Astrocyte (in vitro differentiated cells and primary cell): Measurements from ENCODE around the gene MAK.

ENCODE experiments used
- CTCF ChIP-seq: IDR thresholded peaks from 2 replicates; pipeline ENCODE4 v1.5.1; 2011; ENCODE audit warnings: low read depth, mild to moderate bottlenecking, inconsistent platforms, low read length, moderate library complexity; ENCODE audit not compliant: insufficient read depth
- EZH2 ChIP-seq: IDR thresholded peaks from 2 replicates; pipeline ENCODE4 v1.6.1; 2012; ENCODE audit warnings: mild to moderate bottlenecking, low read length, inconsistent platforms; ENCODE audit not compliant: insufficient read depth

GRCh38 chr6:10793695-10794094 is 44.6 kb downstream of the MAK start:
- TF ChIP-seq CTCF: no peak
- no peak for TF ChIP-seq EZH2
